ENCODE results near the gene EMP1.

- no peak for TF ChIP-seq CTCF (IDR thresholded peaks at IDR 0.05)
- TF ChIP-seq TCF7L2 (IDR thresholded peaks at IDR 0.05; ENCODE audit: low read depth, low read length), result no peak
These were observed 7.9 kb downstream of the EMP1 start for GRCh38 chr12:13204428-13204827.
